GM19043 (cell line): ENCODE data around the gene NUDT16L1.

Experiments used
- ATAC-seq: cut with Tn5 transposase; IDR thresholded peaks from one replicate; pipeline ENCODE4 v1.9.1; 2021; ENCODE audit warnings: low read depth; ENCODE audit not compliant: unreplicated experiment

The NUDT16L1 gene

GRCh38 chr16:4682084-4682591 is 11.2 kb upstream of the NUDT16L1 start:
- no peak for ATAC-seq

GRCh38 chr16:4682616-4683254 is 10.6 kb upstream of the NUDT16L1 start:
- no peak for ATAC-seq

DNA sequence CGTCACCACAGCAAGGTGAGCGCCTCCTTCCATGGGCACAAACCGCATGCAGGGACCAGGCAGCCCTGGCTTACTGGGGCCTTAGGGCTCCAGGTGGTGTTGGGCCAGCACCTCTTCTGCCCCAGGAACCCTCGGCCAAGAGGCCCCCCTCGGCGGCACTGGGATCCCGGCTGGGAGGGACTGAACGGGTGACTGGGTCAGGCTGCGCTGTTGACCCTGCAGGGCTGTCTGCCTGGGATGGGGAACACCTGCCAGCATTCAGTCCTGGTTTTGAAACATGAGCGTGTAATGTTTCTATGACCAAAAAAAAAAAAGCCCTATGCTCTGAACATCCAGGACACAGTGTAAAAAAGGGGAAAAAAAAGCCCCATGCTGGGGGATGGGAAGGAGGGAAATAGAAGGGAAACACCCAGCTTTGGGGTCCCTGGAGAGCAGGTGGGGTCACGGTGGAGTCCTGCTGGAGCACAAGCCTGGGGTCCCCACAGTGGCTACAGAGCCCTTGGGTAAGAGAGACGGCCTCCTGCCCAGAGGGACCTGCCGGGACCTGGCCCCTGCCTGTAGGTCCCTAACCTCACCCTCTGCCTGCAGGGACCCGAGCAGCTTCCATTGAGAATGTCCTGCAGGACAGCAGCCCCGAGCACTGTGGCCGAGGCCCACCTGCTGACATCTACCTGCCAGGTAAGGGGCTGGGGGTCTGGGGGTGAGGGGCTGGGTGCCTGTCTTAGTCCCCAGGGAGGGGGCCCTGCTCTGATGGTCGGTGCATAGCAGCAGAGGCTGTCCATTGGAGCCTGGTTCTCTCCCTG is 9.9 kb upstream of the NUDT16L1 start:
- ATAC-seq, result no peak

DNA sequence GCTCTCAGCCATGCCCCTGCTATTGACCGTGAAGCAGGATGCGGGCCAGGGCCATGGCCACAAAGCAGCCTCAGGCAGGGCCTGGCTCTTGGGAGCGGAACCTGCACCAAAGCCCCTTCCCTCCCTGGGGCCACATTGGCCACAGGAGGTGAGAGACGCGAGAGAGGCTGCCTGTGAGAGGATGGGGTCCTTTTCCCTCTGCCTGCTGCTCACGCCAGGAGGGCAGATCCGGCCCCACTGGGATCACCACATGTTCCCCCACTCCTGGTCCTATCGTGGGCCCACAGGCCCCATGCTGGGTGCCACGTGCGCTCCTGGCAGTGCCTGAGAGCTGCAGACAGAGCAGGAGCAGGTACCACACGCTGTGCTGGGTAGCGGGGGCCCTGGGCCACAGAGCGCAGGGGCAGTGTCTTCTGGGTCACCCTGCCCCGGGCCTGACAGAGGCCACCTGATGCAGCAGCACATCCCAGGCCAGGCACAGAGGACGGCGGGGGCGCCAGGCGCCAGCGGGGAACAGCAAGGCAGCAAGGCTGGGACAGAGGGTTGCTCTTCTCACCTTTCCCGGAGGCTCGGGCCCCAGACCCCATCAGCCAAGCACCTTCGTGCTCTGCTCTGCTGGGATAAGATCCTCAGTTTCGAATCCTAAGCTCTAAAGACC is 9.2 kb upstream of the NUDT16L1 start:
- no peak for ATAC-seq

- ATAC-seq, result no peak
Measured at GRCh38 chr16:4684763-4685162, 8.6 kb upstream of the NUDT16L1 start.

DNA sequence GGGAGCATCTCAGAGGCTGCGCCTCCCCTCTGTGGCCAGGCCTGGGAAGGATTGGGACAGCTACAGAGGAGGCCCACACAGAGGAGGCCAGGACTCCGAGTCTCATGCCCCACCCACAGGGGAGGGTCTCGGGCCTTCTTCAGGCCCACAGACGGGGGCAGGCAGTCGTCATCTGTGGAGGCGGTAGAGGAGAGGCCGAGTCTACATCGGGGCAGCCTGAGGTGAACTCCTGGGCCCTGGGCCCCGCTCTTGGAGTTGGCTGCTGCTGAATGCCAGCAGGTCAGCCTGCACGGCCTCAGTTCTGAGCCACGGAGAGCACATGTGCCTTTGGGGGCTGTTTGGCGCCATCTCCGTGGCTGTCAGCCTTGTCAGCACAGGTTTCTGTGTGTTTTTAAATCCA is 8.1 kb upstream of the NUDT16L1 start:
- no peak for ATAC-seq

DNA sequence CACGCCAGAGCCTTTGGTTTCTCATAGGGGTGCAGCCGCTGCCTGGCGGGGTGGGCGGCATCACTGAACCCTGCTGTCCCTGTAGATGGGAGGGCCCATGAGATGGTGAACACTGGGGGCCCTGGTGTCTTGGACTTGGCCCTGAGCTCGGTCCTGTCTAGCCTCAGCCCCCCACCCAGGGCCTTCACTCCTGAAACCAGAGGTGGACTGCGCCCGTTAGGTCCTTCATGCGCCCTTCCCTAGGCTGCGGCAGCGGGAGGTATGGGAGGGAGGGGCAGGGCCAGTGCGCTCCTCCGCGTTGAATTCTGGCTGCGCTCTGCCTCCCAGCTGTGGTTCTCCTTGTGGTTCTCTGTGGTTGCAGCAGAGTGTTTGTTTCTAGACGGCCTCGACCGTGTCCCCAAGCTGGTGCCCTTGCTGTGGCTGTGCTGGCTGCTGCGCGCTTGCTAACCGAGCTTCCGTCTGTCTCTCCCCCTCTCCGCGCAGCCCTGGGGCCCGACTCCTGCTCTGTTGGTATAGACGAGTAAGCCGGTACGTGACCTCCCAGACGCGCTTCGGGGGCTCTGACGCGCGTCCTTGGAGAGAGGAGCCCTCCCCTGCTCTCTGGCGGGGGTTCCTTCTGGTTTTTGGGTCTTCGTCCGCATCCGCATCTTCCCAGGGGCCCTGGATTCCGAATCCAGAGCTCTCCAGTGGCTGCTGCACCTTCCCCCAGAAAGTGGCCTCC is 7.4 kb upstream of the NUDT16L1 start:
- no peak for ATAC-seq

DNA sequence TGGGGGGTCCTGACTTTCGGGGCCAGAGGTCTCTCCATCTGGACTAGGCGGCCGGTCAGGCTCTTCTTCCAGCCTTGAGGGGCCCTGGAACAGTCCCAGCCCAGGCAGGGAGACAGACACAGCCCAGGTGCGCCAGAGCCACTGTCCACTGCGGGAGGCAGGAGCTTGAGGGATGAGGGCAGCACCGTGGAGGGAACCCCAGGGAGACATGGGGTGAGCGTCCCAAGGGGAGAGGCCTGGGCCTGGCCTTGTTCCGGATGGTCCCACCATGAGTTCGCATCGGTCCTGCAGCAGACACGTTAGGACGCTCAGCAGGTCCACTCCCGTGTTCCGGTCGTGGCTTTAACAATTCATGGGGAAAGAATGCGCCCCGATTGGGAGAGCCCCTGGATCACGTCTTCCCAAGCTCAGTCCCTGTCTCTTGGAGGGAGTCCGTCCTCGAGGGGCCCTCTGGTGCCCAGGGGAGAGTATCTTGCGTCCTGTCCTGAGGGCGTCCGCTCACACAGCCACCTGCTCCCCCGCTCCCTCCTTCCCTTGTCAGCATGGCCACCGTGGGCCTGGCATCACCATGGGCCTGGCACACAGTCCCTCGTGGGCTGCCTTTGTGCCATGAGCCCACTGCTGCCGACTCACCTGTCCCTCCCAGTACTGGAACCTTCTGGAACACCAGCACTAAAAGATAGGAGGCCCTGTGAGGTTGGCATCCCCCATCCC is 6.7 kb upstream of the NUDT16L1 start:
- no peak for ATAC-seq

GRCh38 chr16:4687416-4687815 is 5.9 kb upstream of the NUDT16L1 start:
- ATAC-seq, result no peak

DNA sequence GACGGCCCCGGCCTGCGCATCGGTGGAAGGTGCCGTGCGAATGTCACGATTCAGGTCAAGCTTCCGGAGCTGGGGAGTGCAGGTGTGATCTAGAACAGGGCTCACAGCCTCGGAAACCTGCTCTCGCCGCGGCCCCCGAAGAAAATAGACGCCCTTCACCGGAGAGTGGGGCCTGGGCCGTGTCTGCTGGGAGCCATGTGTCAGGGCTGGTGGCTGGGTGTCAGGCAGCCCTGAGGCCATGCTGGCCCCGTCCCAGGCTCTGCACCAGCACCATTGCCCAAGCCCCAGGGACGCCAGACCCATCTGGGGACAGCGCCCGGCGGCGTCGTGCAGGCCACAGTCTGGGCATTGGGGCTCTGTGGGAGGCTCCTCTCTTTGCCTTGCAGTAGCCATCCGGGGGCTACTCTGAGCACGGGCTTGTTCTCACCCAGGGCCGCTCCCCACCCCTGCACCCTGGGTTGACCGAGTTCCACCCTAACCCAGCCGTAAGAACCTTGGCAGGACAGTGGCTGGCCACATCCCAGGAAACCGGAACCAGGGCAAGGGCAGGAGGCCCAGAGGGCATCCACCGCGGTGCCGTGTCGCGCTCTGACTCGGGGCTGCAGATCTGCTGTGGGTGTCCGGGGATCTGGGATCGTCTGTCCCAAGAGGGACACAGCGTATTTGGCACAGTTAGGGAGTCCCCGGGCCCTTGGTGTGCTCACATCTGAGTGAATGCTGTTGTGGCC is 5.3 kb upstream of the NUDT16L1 start:
- ATAC-seq, result no peak

DNA sequence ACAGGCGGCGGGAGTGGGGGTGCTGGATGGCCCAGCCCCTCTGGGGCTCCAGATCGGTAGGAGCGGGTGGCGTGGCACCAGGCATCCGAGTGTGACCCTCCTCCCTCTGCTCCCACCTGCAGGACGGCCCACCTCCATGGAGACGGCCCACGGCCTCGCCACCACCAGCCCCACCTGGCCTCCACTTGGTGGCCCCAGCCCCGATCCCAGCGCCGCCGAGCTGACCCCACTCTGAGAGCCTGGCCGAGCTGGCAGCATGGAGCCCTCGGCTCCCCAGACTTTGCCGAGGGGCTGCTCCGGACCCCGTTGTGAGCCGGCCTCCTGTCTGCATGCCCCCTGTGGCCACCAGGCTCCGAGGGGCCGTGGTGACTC is 4.7 kb upstream of the NUDT16L1 start:
- ATAC-seq, result no peak

GRCh38 chr16:4689091-4689671 is 4.2 kb upstream of the NUDT16L1 start:
- no peak for ATAC-seq

GRCh38 chr16:4689864-4690704 is 3.3 kb upstream of the NUDT16L1 start:
- ATAC-seq, result no peak

GRCh38 chr16:4690946-4691665 is 2.3 kb upstream of the NUDT16L1 start:
- ATAC-seq, result no peak

GRCh38 chr16:4691666-4692412 is 1.5 kb upstream of the NUDT16L1 start:
- ATAC-seq, result no peak

- peak; percentile 5 for ATAC-seq
Measured at GRCh38 chr16:4692460-4693295, 684 bp upstream of the NUDT16L1 start.
